Thymus (tissue), 11 donors: ENCODE measurements around the gene JAM3. TPM values are rescaled to one million over a fixed set of nuclear protein-coding genes. Genes with fewer than 3 reads are reported as not detected.

Experiments used
- DNase-seq, 9 donors: peaks; one replicate each; pipeline ENCODE4 v3.0.0-alpha.2; 2013; ENCODE audit warnings: low spot score in 9 of 9, low read depth in 6 of 9, missing footprints in 1 of 9
- H3K27ac ChIP-seq, 2 donors: one replicate each; pipeline ENCODE4 v1.5.1; 2013; ENCODE audit warnings: control low read depth in 1 of 2, low read depth in 1 of 2, low read length in 1 of 2, mild to moderate bottlenecking in 1 of 2, moderate library complexity in 1 of 2
- H3K27me3 ChIP-seq, 2 donors: one replicate each; pipeline ENCODE4 v1.5.1; 2013; ENCODE audit warnings: low read length in 1 of 2; ENCODE audit not compliant: control insufficient read depth in 2 of 2, insufficient read depth in 1 of 2
- H3K36me3 ChIP-seq, 2 donors: one replicate each; pipeline ENCODE4 v1.5.1; 2013; ENCODE audit warnings: low read length in 1 of 2, mild to moderate bottlenecking in 1 of 2, moderate library complexity in 1 of 2; ENCODE audit not compliant: control insufficient read depth in 2 of 2, insufficient read depth in 2 of 2
- H3K4me1 ChIP-seq, 2 donors: one replicate each; pipeline ENCODE4 v1.5.1; 2013; ENCODE audit warnings: low read length in 2 of 2; ENCODE audit not compliant: control insufficient read depth in 2 of 2, insufficient read depth in 2 of 2
- H3K4me3 ChIP-seq, 2 donors: one replicate each; pipeline ENCODE4 v1.5.1; 2013; ENCODE audit warnings: low read length in 2 of 2, control low read depth in 1 of 2, mild to moderate bottlenecking in 1 of 2
- H3K9me3 ChIP-seq, 2 donors: one replicate each; pipeline ENCODE4 v1.5.1; 2013; ENCODE audit warnings: low read length in 1 of 2, mild to moderate bottlenecking in 1 of 2; ENCODE audit not compliant: control insufficient read depth in 2 of 2, insufficient read depth in 1 of 2
- WGBS: extraction: QIAGEN DNeasy Blood & Tissue Kit; methylation state at CpG from one replicate; pipeline ENCODE4 v1.1.7; 2013; 5-methylcytosine and 5-hydroxymethylcytosine counted together
- polyA plus RNA-seq: library from polyadenylated mRNA; stranded (reverse); fragments of 200-250 nt; gene quantifications from one replicate; pipeline ENCODE4 v1.2.3, GENCODE V29; 2013
- total RNA-seq: library from RNA; stranded (reverse); fragments of 120-200 nt; gene quantifications from one replicate; pipeline ENCODE4 v1.2.4, GENCODE V29; 2013
- donor health status: healthy.

JAM3 gene
- total and polyA plus RNA-seq, 2 donors = 15.8 to 19.3 TPM

DNA sequence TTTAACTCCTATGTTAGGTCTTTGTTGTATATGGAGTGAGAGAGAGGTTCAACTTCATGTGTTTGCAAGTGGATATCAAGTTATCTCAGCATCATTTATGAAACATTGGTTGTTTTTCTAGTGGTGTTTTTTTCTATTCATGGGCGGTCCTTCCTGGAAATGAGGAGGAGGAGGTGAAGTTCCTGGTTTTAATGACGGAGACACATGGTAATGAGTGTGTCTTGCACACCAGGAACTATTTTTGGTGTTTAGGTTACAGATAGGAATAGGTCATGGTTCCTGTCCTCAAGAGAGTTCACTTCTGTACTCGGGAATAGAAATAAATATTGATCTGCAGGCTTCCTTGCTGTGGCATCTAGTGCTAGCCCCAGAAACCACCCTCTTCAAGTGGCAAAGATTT is 74.9 kb downstream of the JAM3 start:
- Histone ChIP-seq H3K4me1 (no peaks in the 10 kb centered on the region), H3K27ac (no peak overlapping the region), H3K27me3 (no peaks in the 10 kb centered on the region), H3K9me3 (no peaks in the 10 kb centered on the region), H3K4me3 (no peak overlapping the region), H3K36me3 (peaks cover 26 to 34% of the 10 kb centered on the region in 2 donors)
- WGBS = 93% methylated on average over 3 of the region's 3 CpGs
- DNase-seq = no peak

DNA sequence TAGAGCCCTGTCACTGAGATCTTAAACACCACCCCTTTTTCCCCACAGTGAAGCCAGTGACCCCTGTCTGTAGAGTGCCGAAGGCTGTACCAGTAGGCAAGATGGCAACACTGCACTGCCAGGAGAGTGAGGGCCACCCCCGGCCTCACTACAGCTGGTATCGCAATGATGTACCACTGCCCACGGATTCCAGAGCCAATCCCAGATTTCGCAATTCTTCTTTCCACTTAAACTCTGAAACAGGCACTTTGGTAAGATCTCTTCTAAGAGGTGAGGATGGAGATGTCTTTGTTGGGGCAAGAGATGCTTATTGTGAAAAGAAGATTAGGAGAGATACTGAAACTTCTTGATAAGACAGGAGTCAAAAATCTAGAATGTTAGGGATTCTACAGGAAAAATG is 75.9 kb downstream of the JAM3 start:
- no peak overlapping the region for H3K4me3 ChIP-seq
- no peak for DNase-seq
- H3K36me3 ChIP-seq = peaks cover 35 to 44% of the 10 kb centered on the region in 2 donors
- no peaks in the 10 kb centered on the region for H3K9me3 ChIP-seq
- 98% methylated on average over 5 of the region's 5 CpGs for WGBS
- H3K27ac ChIP-seq = no peak overlapping the region
- no peaks in the 10 kb centered on the region for H3K27me3 ChIP-seq
- H3K4me1 ChIP-seq = no peaks in the 10 kb centered on the region

DNA sequence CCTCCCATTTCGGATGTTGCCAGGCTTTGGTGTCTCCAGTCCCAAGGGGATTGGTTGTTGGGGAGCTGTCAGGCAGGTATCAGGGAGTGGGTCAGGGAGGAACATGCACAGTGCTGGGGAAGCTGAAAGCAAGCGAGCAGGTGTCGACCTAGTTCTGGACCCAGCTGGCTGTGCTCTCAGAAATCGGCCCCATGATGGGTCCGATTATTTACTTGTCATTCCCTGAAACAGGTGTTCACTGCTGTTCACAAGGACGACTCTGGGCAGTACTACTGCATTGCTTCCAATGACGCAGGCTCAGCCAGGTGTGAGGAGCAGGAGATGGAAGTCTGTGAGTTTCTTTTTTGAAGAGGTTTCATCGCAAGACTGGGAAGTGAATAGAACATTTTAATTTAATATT is 76.8 kb downstream of the JAM3 start:
- Histone ChIP-seq H3K36me3 (peaks cover 41 to 50% of the 10 kb centered on the region in 2 donors), H3K27me3 (no peaks in the 10 kb centered on the region), H3K4me1 (no peaks in the 10 kb centered on the region), H3K27ac (no peak overlapping the region), H3K9me3 (no peaks in the 10 kb centered on the region), H3K4me3 (no peak overlapping the region)
- peak in 1 of 9 donors; percentile 9 for DNase-seq
- WGBS = 95% methylated on average over 8 of the region's 8 CpGs

DNA sequence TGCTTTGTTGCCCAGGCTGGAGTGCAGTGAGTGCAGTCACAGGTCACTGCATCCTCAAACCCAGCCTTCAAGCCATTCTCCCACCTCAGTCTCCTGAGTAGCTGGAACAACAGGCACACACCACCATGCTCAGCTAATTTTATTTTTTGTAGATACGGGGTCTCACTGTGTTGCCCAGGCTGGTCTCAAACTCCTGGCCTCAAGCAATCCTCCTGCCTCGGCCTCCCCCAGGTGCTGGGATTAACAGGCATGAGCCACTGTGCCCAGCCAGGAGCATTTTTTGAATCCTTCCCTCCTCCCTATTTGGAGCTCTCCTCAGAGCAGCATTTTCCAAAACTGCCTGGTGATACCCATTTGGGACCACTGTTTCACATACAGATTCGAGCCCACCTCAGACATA is 77.7 kb downstream of the JAM3 start:
- H3K27me3 ChIP-seq = no peaks in the 10 kb centered on the region
- WGBS = 96% methylated on average over 3 of the region's 3 CpGs
- no peaks in the 10 kb centered on the region for H3K4me1 ChIP-seq
- no peak for DNase-seq
- no peak overlapping the region for H3K27ac ChIP-seq
- H3K4me3 ChIP-seq = no peak overlapping the region
- peaks cover 48 to 50% of the 10 kb centered on the region in 2 donors for H3K36me3 ChIP-seq
- H3K9me3 ChIP-seq = no peaks in the 10 kb centered on the region

DNA sequence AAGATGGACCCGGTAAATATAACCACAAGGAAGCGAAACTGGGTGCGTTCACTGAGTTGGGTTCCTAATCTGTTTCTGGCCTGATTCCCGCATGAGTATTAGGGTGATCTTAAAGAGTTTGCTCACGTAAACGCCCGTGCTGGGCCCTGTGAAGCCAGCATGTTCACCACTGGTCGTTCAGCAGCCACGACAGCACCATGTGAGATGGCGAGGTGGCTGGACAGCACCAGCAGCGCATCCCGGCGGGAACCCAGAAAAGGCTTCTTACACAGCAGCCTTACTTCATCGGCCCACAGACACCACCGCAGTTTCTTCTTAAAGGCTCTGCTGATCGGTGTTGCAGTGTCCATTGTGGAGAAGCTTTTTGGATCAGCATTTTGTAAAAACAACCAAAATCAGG is 80.5 kb downstream of the JAM3 start:
- H3K4me1 ChIP-seq = no peaks in the 10 kb centered on the region
- no peak overlapping the region for H3K27ac ChIP-seq
- no peak for DNase-seq
- 98% methylated on average over 16 of the region's 16 CpGs for WGBS
- H3K27me3 ChIP-seq = no peaks in the 10 kb centered on the region
- H3K9me3 ChIP-seq = no peaks in the 10 kb centered on the region
- H3K36me3 ChIP-seq = peaks cover 69 to 70% of the 10 kb centered on the region in 2 donors
- no peak overlapping the region for H3K4me3 ChIP-seq

DNA sequence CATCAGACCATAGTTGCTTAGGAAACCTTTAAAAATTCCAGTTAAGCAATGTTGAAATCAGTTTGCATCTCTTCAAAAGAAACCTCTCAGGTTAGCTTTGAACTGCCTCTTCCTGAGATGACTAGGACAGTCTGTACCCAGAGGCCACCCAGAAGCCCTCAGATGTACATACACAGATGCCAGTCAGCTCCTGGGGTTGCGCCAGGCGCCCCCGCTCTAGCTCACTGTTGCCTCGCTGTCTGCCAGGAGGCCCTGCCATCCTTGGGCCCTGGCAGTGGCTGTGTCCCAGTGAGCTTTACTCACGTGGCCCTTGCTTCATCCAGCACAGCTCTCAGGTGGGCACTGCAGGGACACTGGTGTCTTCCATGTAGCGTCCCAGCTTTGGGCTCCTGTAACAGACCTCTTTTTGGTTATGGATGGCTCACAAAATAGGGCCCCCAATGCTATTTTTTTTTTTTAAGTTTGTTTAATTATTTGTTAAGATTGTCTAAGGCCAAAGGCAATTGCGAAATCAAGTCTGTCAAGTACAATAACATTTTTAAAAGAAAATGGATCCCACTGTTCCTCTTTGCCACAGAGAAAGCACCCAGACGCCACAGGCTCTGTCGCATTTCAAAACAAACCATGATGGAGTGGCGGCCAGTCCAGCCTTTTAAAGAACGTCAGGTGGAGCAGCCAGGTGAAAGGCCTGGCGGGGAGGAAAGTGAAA is 81.5 kb downstream of the JAM3 start:
- H3K36me3 ChIP-seq = peaks cover 64 to 66% of the 10 kb centered on the region in 2 donors

DNA sequence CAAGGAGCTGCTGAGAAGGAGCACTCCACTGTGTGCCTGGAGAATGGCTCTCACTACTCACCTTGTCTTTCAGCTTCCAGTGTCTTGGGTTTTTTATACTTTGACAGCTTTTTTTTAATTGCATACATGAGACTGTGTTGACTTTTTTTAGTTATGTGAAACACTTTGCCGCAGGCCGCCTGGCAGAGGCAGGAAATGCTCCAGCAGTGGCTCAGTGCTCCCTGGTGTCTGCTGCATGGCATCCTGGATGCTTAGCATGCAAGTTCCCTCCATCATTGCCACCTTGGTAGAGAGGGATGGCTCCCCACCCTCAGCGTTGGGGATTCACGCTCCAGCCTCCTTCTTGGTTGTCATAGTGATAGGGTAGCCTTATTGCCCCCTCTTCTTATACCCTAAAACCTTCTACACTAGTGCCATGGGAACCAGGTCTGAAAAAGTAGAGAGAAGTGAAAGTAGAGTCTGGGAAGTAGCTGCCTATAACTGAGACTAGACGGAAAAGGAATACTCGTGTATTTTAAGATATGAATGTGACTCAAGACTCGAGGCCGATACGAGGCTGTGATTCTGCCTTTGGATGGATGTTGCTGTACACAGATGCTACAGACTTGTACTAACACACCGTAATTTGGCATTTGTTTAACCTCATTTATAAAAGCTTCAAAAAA is 82.3 kb downstream of the JAM3 start:
- no peaks in the 10 kb centered on the region for H3K27me3 ChIP-seq
- H3K4me1 ChIP-seq = no peaks in the 10 kb centered on the region
- no peaks in the 10 kb centered on the region for H3K9me3 ChIP-seq
- WGBS = 96% methylated on average over 10 of the region's 10 CpGs
- H3K4me3 ChIP-seq = no peak overlapping the region
- H3K27ac ChIP-seq = no peak overlapping the region
- no peak for DNase-seq
- peaks cover 65 to 66% of the 10 kb centered on the region in 2 donors for H3K36me3 ChIP-seq

More for the DNA sequence above, 81.5 kb downstream of the JAM3 start:
- Histone ChIP-seq H3K4me1 (no peaks in the 10 kb centered on the region), H3K27me3 (no peaks in the 10 kb centered on the region), H3K9me3 (no peaks in the 10 kb centered on the region), H3K4me3 (no peak overlapping the region), H3K27ac (no peak overlapping the region)
- DNase-seq = no peak
- 94% methylated on average over 12 of the region's 12 CpGs for WGBS

DNA sequence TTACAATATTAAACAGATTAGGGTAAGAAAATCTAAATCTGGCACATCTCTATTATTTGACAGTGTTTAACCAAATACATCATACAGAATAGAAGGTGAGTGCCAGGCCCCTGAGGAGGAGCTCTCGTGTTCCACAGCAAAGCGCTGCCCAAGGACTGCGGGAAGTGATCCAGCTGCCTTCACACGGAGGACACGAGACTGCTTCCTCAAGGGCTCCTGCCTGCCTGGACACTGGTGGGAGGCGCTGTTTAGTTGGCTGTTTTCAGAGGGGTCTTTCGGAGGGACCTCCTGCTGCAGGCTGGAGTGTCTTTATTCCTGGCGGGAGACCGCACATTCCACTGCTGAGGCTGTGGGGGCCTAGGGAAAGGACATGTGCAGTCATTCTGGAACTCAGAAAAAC is 83.8 kb downstream of the JAM3 start:
- 98% methylated on average over 9 of the region's 9 CpGs for WGBS
- Histone ChIP-seq H3K9me3 (no peaks in the 10 kb centered on the region), H3K36me3 (peaks cover 72 to 74% of the 10 kb centered on the region in 2 donors), H3K4me1 (no peaks in the 10 kb centered on the region), H3K27ac (no peak overlapping the region), H3K4me3 (no peak overlapping the region), H3K27me3 (no peaks in the 10 kb centered on the region)
- no peak for DNase-seq

DNA sequence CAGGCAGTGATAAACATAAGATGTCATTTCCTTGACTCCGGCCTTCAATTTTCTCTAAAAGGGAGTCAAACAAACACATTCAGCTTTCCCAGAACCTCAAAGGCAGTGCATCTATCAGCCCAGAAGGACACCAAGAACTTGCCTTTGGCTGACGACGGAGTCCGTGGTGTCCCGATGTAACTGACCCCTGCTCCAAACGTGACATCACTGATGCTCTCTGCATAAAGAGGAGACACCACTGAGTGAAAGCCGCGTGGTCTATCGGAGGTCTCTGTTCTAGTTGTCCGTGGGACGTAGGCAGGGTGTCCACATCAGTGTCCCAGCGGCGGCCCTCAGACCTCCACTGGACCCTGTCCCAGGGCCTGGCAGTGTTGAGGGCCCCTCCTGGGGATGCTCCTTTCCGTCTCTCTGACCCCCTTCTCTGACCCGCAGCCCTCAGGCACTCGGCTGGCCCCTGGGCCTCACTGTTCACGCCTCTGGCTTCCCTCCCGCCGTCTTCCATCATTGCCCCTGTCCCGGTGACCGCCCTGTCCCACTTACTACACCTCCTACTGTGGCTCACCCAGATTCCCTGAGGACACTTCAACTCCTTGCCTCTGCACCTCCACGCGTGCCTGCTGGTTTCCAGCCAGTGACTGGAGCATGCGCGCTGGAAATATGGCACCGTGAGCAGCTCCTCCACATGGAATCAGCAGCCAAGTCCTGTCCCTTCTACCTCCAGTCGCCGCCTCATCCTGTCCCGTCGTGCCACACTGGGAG is 84.5 kb downstream of the JAM3 start:
- no peaks in the 10 kb centered on the region for H3K27me3 ChIP-seq
- no peak for DNase-seq
- H3K36me3 ChIP-seq = peaks cover 76 to 78% of the 10 kb centered on the region in 2 donors
- H3K4me1 ChIP-seq = no peaks in the 10 kb centered on the region
- H3K4me3 ChIP-seq = no peak overlapping the region
- H3K27ac ChIP-seq = no peak overlapping the region
- no peaks in the 10 kb centered on the region for H3K9me3 ChIP-seq
- WGBS = 96% methylated on average over 30 of the region's 30 CpGs
